Lower leg skin (tissue), 4 donors: ENCODE results near the gene CTNNBL1. TPM values are rescaled to one million over a fixed set of nuclear protein-coding genes. Genes with fewer than 3 reads are reported as not detected.
"Not testable (repeated sequence)": the region's sequence is repeated elsewhere in the genome, so short reads cannot be mapped to it uniquely, and the experiment has no call there.

Experiments
- DNase-seq, 2 donors: peaks; one replicate each; pipeline ENCODE4 v3.0.0-alpha.2; 2019; ENCODE audit warnings: low spot score in 2 of 2
- H3K4me3 ChIP-seq: fragments of 200-600 bp; sonication (generic); 2 replicates; pipeline ENCODE4 v1.5.1; 2017; ENCODE audit warnings: mild to moderate bottlenecking, low read depth; ENCODE audit not compliant: poor library complexity, severe bottlenecking
- CTCF ChIP-seq, 3 donors: fragments of 450-650 bp; IDR thresholded peaks; one replicate each; pipeline ENCODE4 v1.5.1; 2016; ENCODE audit warnings: antibody characterized with exemption in 3 of 3, mild to moderate bottlenecking in 3 of 3, moderate library complexity in 2 of 3
- POLR2A ChIP-seq, 2 donors: fragments of 450-650 bp; IDR thresholded peaks; one replicate each; pipeline ENCODE4 v1.6.1; 2016 to 2017; ENCODE audit warnings: antibody characterized with exemption in 2 of 2, mild to moderate bottlenecking in 1 of 2, moderate library complexity in 1 of 2
- WGBS, 2 donors: methylation state at CpG; one replicate each; pipeline ENCODE4 v1.1.5; 2018; 5-methylcytosine and 5-hydroxymethylcytosine counted together
- intact Hi-C: fragments of 100-400 bp; cut with DNase I; formaldehyde crosslinking; loops from one replicate; pipeline ENCODE4 v1.15.0; 2023; ENCODE audit warnings: low total_unique reads
- total RNA-seq, 4 donors: library from RNA; depleted of rRNA; stranded (reverse); fragments of >200 nt; gene quantifications; one replicate each; pipeline ENCODE4 v1.1.0, GENCODE V29; 2016

The CTNNBL1 gene
- total RNA-seq, 4 donors from 2014 or later, result 22.0 to 35.0 (median 27.5) TPM

- intact Hi-C loops, result no loop called here
- 40 to 56% methylated on average over 3 of the region's 3 CpGs for WGBS, 2 donors
- no peak overlapping the region for H3K4me3 ChIP-seq
- TF ChIP-seq POLR2A (IDR thresholded peaks at IDR 0.05), result no peak
- TF ChIP-seq CTCF (IDR thresholded peaks at IDR 0.05), result no peak
- no peak for DNase-seq
These were observed 31.5 kb upstream of the CTNNBL1 start for GRCh38 chr20:37662308-37662707.

GRCh38 chr20:37664595-37664994 is 29.2 kb upstream of the CTNNBL1 start:
- intact Hi-C loops, H3K4me3 ChIP-seq, DNase-seq: not testable (repeated sequence)
- WGBS, 2 donors, result 84 to 86% methylated on average over 4 of the region's 4 CpGs

- 88 to 89% methylated on average over 9 of the region's 9 CpGs for WGBS, 2 donors
- H3K4me3 ChIP-seq, result no peak overlapping the region
- no peak for DNase-seq
- no peak for TF ChIP-seq CTCF (IDR thresholded peaks at IDR 0.05)
- TF ChIP-seq POLR2A (IDR thresholded peaks at IDR 0.05), result no peak
- intact Hi-C loops, result no loop called here
These were observed 25.7 kb upstream of the CTNNBL1 start for GRCh38 chr20:37668166-37668565.

GRCh38 chr20:37669062-37669772 is 24.6 kb upstream of the CTNNBL1 start:
- TF ChIP-seq CTCF (IDR thresholded peaks at IDR 0.05), result no peak
- TF ChIP-seq POLR2A (IDR thresholded peaks at IDR 0.05), result no peak
- no peak overlapping the region for H3K4me3 ChIP-seq
- no peak for DNase-seq
- WGBS, 2 donors, result 45 to 50% methylated on average over 2 of the region's 2 CpGs
- intact Hi-C loops, result no loop called here

GRCh38 chr20:37669773-37670236 is 24.0 kb upstream of the CTNNBL1 start:
- 44 to 53% methylated on average over 12 of the region's 12 CpGs for WGBS, 2 donors
- TF ChIP-seq CTCF (IDR thresholded peaks at IDR 0.05), result no peak
- intact Hi-C loops, result loop anchor here (5.0 kb wide), 1 partner anchor 1022 kb away; no protein-coding TSS in a partner anchor
- H3K4me3 ChIP-seq, result no peak overlapping the region
- DNase-seq, result no peak

- no peak for TF ChIP-seq POLR2A (IDR thresholded peaks at IDR 0.05)
- TF ChIP-seq CTCF (IDR thresholded peaks at IDR 0.05), result no peak
- WGBS, 2 donors, result 14 to 18% methylated on average over 18 of the region's 18 CpGs
- intact Hi-C loops, result loop anchor here (5.0 kb wide), 1 partner anchor 1022 kb away; no protein-coding TSS in a partner anchor
- DNase-seq, result peak in 1 of 2 donors; percentile 88
- H3K4me3 ChIP-seq, result no peak overlapping the region
These were observed 23.5 kb upstream of the CTNNBL1 start for GRCh38 chr20:37670351-37670791.
